KG1 (cell line): ENCODE measurements around the gene TSPAN16.

Source experiments
- DNase-seq: peaks from one replicate; lab custom pipeline; 2025; lab: John Stamatoyannopoulos, UW

The TSPAN16 gene

GRCh38 chr19:11268783-11269267 is 27.1 kb upstream of the TSPAN16 start:
- DNase-seq, result no peak

- DNase-seq, result no peak
These were observed 26.6 kb upstream of the TSPAN16 start for GRCh38 chr19:11269408-11269807.

- no peak for DNase-seq
These were observed 22.7 kb upstream of the TSPAN16 start for GRCh38 chr19:11273296-11273695.

- no peak for DNase-seq
These were observed 22.0 kb upstream of the TSPAN16 start for GRCh38 chr19:11273989-11274388.

- no peak for DNase-seq
These were observed 21.4 kb upstream of the TSPAN16 start for GRCh38 chr19:11274533-11275086.

- no peak for DNase-seq
These were observed 17.3 kb upstream of the TSPAN16 start for GRCh38 chr19:11278670-11279069.

- peak; percentile 82 for DNase-seq
These were observed 16.3 kb upstream of the TSPAN16 start for GRCh38 chr19:11279505-11280236.

- no peak for DNase-seq
These were observed 14.5 kb upstream of the TSPAN16 start for GRCh38 chr19:11281356-11282049.

GRCh38 chr19:11284515-11284914 is 11.4 kb upstream of the TSPAN16 start:
- no peak for DNase-seq

- no peak for DNase-seq
These were observed 9.5 kb upstream of the TSPAN16 start for GRCh38 chr19:11286312-11286974.

GRCh38 chr19:11288349-11288748 is 7.6 kb upstream of the TSPAN16 start:
- no peak for DNase-seq

- no peak for DNase-seq
These were observed 5.7 kb upstream of the TSPAN16 start for GRCh38 chr19:11290256-11290655.

- no peak for DNase-seq
These were observed 4.5 kb upstream of the TSPAN16 start for GRCh38 chr19:11291415-11291814.

- DNase-seq, result no peak
These were observed 4.0 kb upstream of the TSPAN16 start for GRCh38 chr19:11291991-11292390.

GRCh38 chr19:11293433-11294389 is 2.2 kb upstream of the TSPAN16 start:
- DNase-seq, result peak; percentile 55

GRCh38 chr19:11295180-11295579 is 780 bp upstream of the TSPAN16 start:
- DNase-seq, result no peak

GRCh38 chr19:11296264-11296663 is 304 bp downstream of the TSPAN16 start:
- DNase-seq, result no peak

- no peak for DNase-seq
These were observed 4.2 kb downstream of the TSPAN16 start for GRCh38 chr19:11299946-11300810.

- DNase-seq, result no peak
These were observed 4.8 kb downstream of the TSPAN16 start for GRCh38 chr19:11300811-11301120.

GRCh38 chr19:11304936-11305335 is 9.0 kb downstream of the TSPAN16 start:
- no peak for DNase-seq

- DNase-seq, result no peak
These were observed 10.4 kb downstream of the TSPAN16 start for GRCh38 chr19:11306337-11306736.
